ENCODE data around the gene HS1BP3.

Gene HS1BP3

GRCh38 chr2:20594957-20595356, 55.9 kb downstream of the HS1BP3 start:
- Mint-ChIP-seq H3K27ac (peak overlapping the region; percentile 89 to 90), H3K27me3 (no peaks in the 10 kb centered on the region), H3K9me3 (no peaks in the 10 kb centered on the region), H3K4me1 (ENCODE audit: low read depth in 2 of 2) (peaks cover 15% of the 10 kb centered on the region in 2 donors), H3K4me3 (peak overlapping the region in 1 of 2 donors; percentile 59), H3K36me3 (ENCODE audit: insufficient read depth) (no peaks in the 10 kb centered on the region)
- ATAC-seq (replicated peaks) (no peak), DNase-seq (no peak)

GRCh38 chr2:20594048-20594750, 56.7 kb downstream of the HS1BP3 start:
- ATAC-seq (replicated peaks) (no peak), DNase-seq (no peak)
- Mint-ChIP-seq H3K9me3 (no peaks in the 10 kb centered on the region), H3K36me3 (ENCODE audit: insufficient read depth) (no peaks in the 10 kb centered on the region), H3K27me3 (no peaks in the 10 kb centered on the region), H3K4me1 (ENCODE audit: low read depth in 2 of 2) (peaks cover 15% of the 10 kb centered on the region in 2 donors), H3K4me3 (no peak overlapping the region), H3K27ac (peak overlapping the region in 1 of 2 donors; percentile 5)

- no peak for ATAC-seq (replicated peaks)
- Mint-ChIP-seq H3K27ac (peak overlapping the region in 1 of 2 donors; percentile 5), H3K9me3 (no peaks in the 10 kb centered on the region), H3K27me3 (no peaks in the 10 kb centered on the region), H3K4me1 (ENCODE audit: low read depth in 2 of 2) (peaks cover 15% of the 10 kb centered on the region in 2 donors), H3K36me3 (ENCODE audit: insufficient read depth) (no peaks in the 10 kb centered on the region), H3K4me3 (no peak overlapping the region)
- no peak for DNase-seq
Observed at GRCh38 chr2:20593072-20594034, 57.5 kb downstream of the HS1BP3 start.

DNA sequence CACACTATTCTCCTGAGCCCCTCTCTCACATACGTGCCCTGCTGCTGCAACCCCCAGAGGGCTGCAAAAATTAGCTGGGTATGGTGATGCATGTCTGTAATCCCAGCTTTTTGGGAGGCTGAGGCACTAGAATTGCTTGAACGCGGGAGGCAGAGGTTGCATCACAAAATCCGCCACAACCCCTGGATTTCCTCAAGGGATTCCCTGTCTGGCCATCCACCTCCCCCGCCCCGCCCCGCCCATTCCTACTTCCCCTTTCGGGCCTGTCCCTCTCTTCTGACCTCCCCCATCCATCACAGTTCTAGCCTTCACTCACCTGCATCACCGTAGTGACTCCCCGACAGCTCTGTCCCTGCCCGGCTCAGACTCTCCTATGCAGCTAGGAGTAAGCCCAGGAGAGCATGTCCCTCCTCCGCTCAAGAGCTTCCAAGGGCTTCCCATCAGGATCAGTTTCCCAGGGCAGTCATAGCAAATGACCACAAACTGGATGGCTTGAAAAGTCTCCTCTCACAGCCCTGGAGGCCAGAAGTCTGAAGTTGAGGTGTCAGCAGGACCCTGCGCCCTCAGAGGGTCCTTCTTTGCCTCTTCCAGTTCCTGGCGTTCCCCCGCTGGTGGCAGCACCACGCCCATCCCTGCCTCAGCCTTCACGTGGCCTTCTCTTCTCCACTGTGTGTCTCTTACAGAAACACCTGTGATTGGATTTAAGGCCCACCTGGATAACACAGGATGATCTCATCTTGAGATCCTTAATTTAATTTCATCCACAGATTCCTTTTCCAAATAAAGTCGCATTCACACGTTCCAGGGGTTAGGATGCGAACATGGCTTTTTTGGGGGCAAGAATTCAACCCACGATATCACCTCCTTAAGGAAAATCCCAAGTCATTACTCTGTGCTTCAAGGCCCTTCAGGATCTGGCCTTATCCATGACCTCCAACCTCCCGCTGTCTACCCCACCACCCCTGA, 58.5 kb downstream of the HS1BP3 start:
- H3K36me3 Mint-ChIP-seq (ENCODE audit: insufficient read depth), result no peaks in the 10 kb centered on the region
- no peak for DNase-seq

GRCh38 chr2:20590704-20591515, 60.0 kb downstream of the HS1BP3 start:
- Mint-ChIP-seq H3K27me3 (no peaks in the 10 kb centered on the region), H3K9me3 (no peaks in the 10 kb centered on the region), H3K4me3 (no peak overlapping the region), H3K36me3 (ENCODE audit: insufficient read depth) (no peaks in the 10 kb centered on the region), H3K27ac (no peak overlapping the region), H3K4me1 (ENCODE audit: low read depth in 2 of 2) (peaks cover 7 to 14% of the 10 kb centered on the region in 2 donors)
- ATAC-seq (replicated peaks) (no peak), DNase-seq (no peak)

More for the DNA sequence above, 58.5 kb downstream of the HS1BP3 start:
- Mint-ChIP-seq H3K9me3 (no peaks in the 10 kb centered on the region), H3K27me3 (no peaks in the 10 kb centered on the region), H3K27ac (no peak overlapping the region), H3K4me3 (no peak overlapping the region), H3K4me1 (ENCODE audit: low read depth in 2 of 2) (peaks cover 15% of the 10 kb centered on the region in 2 donors)
- ATAC-seq (replicated peaks), result no peak

- no peak overlapping the region for H3K27ac Mint-ChIP-seq
Observed at GRCh38 chr2:20589975-20590703, 60.8 kb downstream of the HS1BP3 start.

GRCh38 chr2:20588918-20589871, 61.7 kb downstream of the HS1BP3 start:
- no peak for DNase-seq
- Mint-ChIP-seq H3K4me3 (no peak overlapping the region), H3K9me3 (no peaks in the 10 kb centered on the region), H3K4me1 (ENCODE audit: low read depth in 2 of 2) (peaks cover 0 to 6% of the 10 kb centered on the region in 2 donors), H3K36me3 (ENCODE audit: insufficient read depth) (no peaks in the 10 kb centered on the region), H3K27ac (no peak overlapping the region), H3K27me3 (no peaks in the 10 kb centered on the region)
- ATAC-seq (replicated peaks), result no peak

More at GRCh38 chr2:20589975-20590703, 60.8 kb downstream of the HS1BP3 start:
- Mint-ChIP-seq H3K27me3 (no peaks in the 10 kb centered on the region), H3K36me3 (ENCODE audit: insufficient read depth) (no peaks in the 10 kb centered on the region), H3K4me3 (no peak overlapping the region), H3K4me1 (ENCODE audit: low read depth in 2 of 2) (peaks cover 1 to 8% of the 10 kb centered on the region in 2 donors), H3K9me3 (no peaks in the 10 kb centered on the region)
- ATAC-seq (replicated peaks) (no peak), DNase-seq (no peak)

DNA sequence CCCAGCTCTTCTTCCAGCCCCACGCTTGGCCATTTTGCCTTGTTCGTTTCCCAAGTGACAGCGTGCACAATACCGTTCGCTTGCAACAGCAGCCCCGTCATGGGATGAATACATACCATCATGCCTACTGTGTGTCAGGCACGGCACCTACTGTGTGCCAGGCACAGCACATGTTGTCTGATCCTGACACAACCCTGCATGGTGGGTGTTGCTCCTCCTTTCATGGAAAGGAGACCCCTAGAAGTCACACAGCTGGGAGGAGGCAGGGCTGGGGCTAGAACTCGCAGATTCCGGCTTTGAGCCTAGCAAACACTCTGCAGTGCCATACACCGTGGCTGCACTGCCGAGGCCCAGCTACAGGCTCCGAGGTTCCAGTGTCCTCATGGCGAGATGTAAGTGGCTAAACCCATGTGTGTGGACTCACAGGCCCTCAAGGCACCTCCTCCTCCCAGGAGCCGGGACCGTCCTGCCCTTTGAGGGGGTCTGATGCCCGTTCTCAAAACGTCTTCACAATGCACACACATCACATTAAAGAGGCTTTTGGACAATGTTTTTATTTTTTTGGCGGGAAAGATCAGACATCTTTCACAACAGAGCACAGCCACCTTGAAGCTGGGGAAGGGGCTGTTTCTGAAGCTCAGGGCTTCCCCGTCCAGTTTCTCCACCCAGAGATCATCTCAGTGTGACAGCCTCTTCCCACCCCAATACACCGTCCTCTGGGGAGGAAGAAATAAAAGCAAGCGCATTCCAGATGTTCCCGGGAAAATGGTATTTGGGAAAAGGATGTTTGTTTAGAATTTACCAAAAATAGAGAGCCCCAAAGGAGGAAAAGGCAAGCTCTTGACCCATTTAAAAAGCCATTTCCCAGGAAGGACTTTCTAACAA, 64.9 kb downstream of the HS1BP3 start:
- Mint-ChIP-seq H3K9me3 (no peaks in the 10 kb centered on the region), H3K4me1 (ENCODE audit: low read depth in 2 of 2) (peaks cover 0 to 3% of the 10 kb centered on the region in 2 donors), H3K27ac (no peak overlapping the region), H3K36me3 (ENCODE audit: insufficient read depth) (no peaks in the 10 kb centered on the region), H3K4me3 (no peak overlapping the region), H3K27me3 (no peaks in the 10 kb centered on the region)
- DNase-seq (no peak), ATAC-seq (replicated peaks) (no peak)

DNA sequence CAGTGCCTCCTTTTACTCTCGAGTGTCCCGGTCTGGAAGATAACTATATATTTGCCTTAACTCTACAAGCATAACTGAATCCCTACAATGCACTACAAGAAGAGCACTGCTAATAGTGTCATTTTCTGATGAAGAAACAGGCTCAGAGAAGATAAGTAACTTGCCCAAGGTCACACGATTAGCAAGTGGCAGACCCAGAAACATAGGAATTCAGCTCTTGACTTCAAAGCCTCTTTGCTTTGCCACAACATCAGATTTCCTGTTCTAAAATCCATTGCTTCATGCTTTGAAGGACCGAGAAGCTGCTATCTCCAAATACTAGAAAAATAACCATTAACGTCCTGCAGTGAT, 65.6 kb downstream of the HS1BP3 start:
- DNase-seq, result no peak
- no peaks in the 10 kb centered on the region for H3K36me3 Mint-ChIP-seq (ENCODE audit: insufficient read depth)
- no peak overlapping the region for H3K27ac Mint-ChIP-seq
- H3K9me3 Mint-ChIP-seq, result no peaks in the 10 kb centered on the region
- peaks cover 0 to 3% of the 10 kb centered on the region in 2 donors for H3K4me1 Mint-ChIP-seq (ENCODE audit: low read depth in 2 of 2)
- H3K27me3 Mint-ChIP-seq, result no peaks in the 10 kb centered on the region
- no peak overlapping the region for H3K4me3 Mint-ChIP-seq
- no peak for ATAC-seq (replicated peaks)

- H3K4me3 Mint-ChIP-seq, result no peak overlapping the region
- no peaks in the 10 kb centered on the region for H3K9me3 Mint-ChIP-seq
- H3K27ac Mint-ChIP-seq, result no peak overlapping the region
- H3K27me3 Mint-ChIP-seq, result no peaks in the 10 kb centered on the region
- ATAC-seq (replicated peaks), result no peak
- DNase-seq, result no peak
- peaks cover 0 to 3% of the 10 kb centered on the region in 2 donors for H3K4me1 Mint-ChIP-seq (ENCODE audit: low read depth in 2 of 2)
- no peaks in the 10 kb centered on the region for H3K36me3 Mint-ChIP-seq (ENCODE audit: insufficient read depth)
Observed at GRCh38 chr2:20584399-20585358, 66.2 kb downstream of the HS1BP3 start.
